Loucy (cell line): ENCODE measurements around the gene BMERB1.

Experiments
- H2AFZ ChIP-seq: fragments of 200-600 bp; sonication (generic); 2 replicates; pipeline ENCODE4 v1.6.0; 2016; ENCODE audit warnings: antibody characterized with exemption, mild to moderate bottlenecking, low read length, moderate library complexity
- H3F3A ChIP-seq: fragments of 200-600 bp; 2 replicates; pipeline ENCODE4 v1.6.0; 2016; ENCODE audit warnings: antibody characterized with exemption, low read depth, mild to moderate bottlenecking
- H3K27me3 ChIP-seq: fragments of 200-600 bp; sonication (generic); 2 replicates; pipeline ENCODE4 v1.6.1; 2014; ENCODE audit warnings: low read length, mild to moderate bottlenecking; ENCODE audit not compliant: insufficient read depth, poor library complexity, severe bottlenecking
- H3K36me3 ChIP-seq: fragments of 200-600 bp; sonication (generic); 2 replicates; pipeline ENCODE4 v1.6.1; 2016; ENCODE audit warnings: low read length; ENCODE audit not compliant: insufficient read depth
- H3K4me1 ChIP-seq: fragments of 200-600 bp; sonication (generic); 2 replicates; pipeline ENCODE4 v1.5.1; 2014; ENCODE audit warnings: low read length, mild to moderate bottlenecking; ENCODE audit not compliant: insufficient read depth, poor library complexity, severe bottlenecking
- H3K4me2 ChIP-seq: fragments of 200-600 bp; sonication (generic); 2 replicates; pipeline ENCODE4 v1.6.0; 2014; ENCODE audit warnings: antibody characterized with exemption, low read length, low read depth, mild to moderate bottlenecking; ENCODE audit not compliant: poor library complexity, severe bottlenecking
- H3K4me3 ChIP-seq: fragments of 200-600 bp; sonication (generic); 2 replicates; pipeline ENCODE4 v1.5.1; 2014; ENCODE audit warnings: low read length, mild to moderate bottlenecking, mixed read lengths; ENCODE audit not compliant: poor library complexity, severe bottlenecking
- H3K79me2 ChIP-seq: fragments of 200-600 bp; sonication (generic); 2 replicates; pipeline ENCODE4 v1.6.1; 2014; ENCODE audit warnings: low read length; ENCODE audit not compliant: insufficient read depth
- H3K9ac ChIP-seq: fragments of 200-600 bp; sonication (generic); 2 replicates; pipeline ENCODE4 v1.6.0; 2014; ENCODE audit warnings: mild to moderate bottlenecking, low read depth, low read length, moderate library complexity; ENCODE audit not compliant: poor library complexity, severe bottlenecking
- H3K9me2 ChIP-seq: fragments of 200-600 bp; sonication (generic); replicated peaks from 2 replicates; pipeline ENCODE4 v1.6.1; 2016; ENCODE audit warnings: low read depth, low read length, mixed read lengths
- H3K9me3 ChIP-seq: fragments of 200-600 bp; sonication (generic); 2 replicates; pipeline ENCODE4 v1.6.1; 2014; ENCODE audit warnings: mild to moderate bottlenecking, antibody characterized with exemption, low read length, low read depth; ENCODE audit not compliant: insufficient read depth
- H4K20me1 ChIP-seq: fragments of 200-600 bp; sonication (generic); 2 replicates; pipeline ENCODE4 v1.6.0; 2014; ENCODE audit warnings: antibody characterized with exemption, low read length, mild to moderate bottlenecking; ENCODE audit not compliant: insufficient read depth, poor library complexity, severe bottlenecking
- EZH2phosphoT487 ChIP-seq: fragments of 200-600 bp; IDR thresholded peaks from 2 replicates; pipeline ENCODE4 v1.6.1; 2018; ENCODE audit warnings: antibody characterized with exemption, mild to moderate bottlenecking, moderate library complexity, borderline replicate concordance
- TF ChIP-seq, protein P1 (sequence below): fragments of 200-600 bp; sonication (generic); conservative IDR thresholded peaks from 2 replicates; pipeline ENCODE4 v1.5.1; 2014; ENCODE audit warnings: mild to moderate bottlenecking, antibody characterized with exemption, low read length

Gene BMERB1

GRCh38 chr16:15601212-15601879, 167.0 kb downstream of the BMERB1 start:
- Histone ChIP-seq H3K4me1 (no peaks in the 10 kb centered on the region), H3K27me3 (no peaks in the 10 kb centered on the region), H2AFZ (no peak overlapping the region), H3K9me3 (no peaks in the 10 kb centered on the region), H3K9me2 (no peaks in the 10 kb centered on the region), H3K9ac (no peak overlapping the region), H3K79me2 (no peaks in the 10 kb centered on the region), H3K36me3 (peaks cover 47% of the 10 kb centered on the region; the same call in 1 of the 2 replicates), H4K20me1 (no peaks in the 10 kb centered on the region), H3K4me3 (no peak overlapping the region), H3F3A (no peaks in the 10 kb centered on the region), H3K4me2 (no peak overlapping the region)
- no peak for TF ChIP-seq EZH2phosphoT487
- TF ChIP-seq, protein P1, sequence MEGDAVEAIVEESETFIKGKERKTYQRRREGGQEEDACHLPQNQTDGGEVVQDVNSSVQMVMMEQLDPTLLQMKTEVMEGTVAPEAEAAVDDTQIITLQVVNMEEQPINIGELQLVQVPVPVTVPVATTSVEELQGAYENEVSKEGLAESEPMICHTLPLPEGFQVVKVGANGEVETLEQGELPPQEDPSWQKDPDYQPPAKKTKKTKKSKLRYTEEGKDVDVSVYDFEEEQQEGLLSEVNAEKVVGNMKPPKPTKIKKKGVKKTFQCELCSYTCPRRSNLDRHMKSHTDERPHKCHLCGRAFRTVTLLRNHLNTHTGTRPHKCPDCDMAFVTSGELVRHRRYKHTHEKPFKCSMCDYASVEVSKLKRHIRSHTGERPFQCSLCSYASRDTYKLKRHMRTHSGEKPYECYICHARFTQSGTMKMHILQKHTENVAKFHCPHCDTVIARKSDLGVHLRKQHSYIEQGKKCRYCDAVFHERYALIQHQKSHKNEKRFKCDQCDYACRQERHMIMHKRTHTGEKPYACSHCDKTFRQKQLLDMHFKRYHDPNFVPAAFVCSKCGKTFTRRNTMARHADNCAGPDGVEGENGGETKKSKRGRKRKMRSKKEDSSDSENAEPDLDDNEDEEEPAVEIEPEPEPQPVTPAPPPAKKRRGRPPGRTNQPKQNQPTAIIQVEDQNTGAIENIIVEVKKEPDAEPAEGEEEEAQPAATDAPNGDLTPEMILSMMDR, result no peak

GRCh38 chr16:15602285-15603044, 168.1 kb downstream of the BMERB1 start:
- H3K4me1 ChIP-seq, result no peaks in the 10 kb centered on the region
- H3K9me2 ChIP-seq, result no peaks in the 10 kb centered on the region
- no peaks in the 10 kb centered on the region for H3K79me2 ChIP-seq
- no peaks in the 10 kb centered on the region for H3K27me3 ChIP-seq
- no peak overlapping the region for H2AFZ ChIP-seq
- no peak overlapping the region for H3K4me2 ChIP-seq
- H3F3A ChIP-seq, result no peaks in the 10 kb centered on the region
- no peaks in the 10 kb centered on the region for H3K9me3 ChIP-seq
- no peak for TF ChIP-seq EZH2phosphoT487
- TF ChIP-seq, protein P1, result no peak
- H4K20me1 ChIP-seq, result no peaks in the 10 kb centered on the region
- H3K4me3 ChIP-seq, result no peak overlapping the region
- H3K9ac ChIP-seq, result no peak overlapping the region
- H3K36me3 ChIP-seq, result peaks cover 47% of the 10 kb centered on the region; the same call in 1 of the 2 replicates

DNA sequence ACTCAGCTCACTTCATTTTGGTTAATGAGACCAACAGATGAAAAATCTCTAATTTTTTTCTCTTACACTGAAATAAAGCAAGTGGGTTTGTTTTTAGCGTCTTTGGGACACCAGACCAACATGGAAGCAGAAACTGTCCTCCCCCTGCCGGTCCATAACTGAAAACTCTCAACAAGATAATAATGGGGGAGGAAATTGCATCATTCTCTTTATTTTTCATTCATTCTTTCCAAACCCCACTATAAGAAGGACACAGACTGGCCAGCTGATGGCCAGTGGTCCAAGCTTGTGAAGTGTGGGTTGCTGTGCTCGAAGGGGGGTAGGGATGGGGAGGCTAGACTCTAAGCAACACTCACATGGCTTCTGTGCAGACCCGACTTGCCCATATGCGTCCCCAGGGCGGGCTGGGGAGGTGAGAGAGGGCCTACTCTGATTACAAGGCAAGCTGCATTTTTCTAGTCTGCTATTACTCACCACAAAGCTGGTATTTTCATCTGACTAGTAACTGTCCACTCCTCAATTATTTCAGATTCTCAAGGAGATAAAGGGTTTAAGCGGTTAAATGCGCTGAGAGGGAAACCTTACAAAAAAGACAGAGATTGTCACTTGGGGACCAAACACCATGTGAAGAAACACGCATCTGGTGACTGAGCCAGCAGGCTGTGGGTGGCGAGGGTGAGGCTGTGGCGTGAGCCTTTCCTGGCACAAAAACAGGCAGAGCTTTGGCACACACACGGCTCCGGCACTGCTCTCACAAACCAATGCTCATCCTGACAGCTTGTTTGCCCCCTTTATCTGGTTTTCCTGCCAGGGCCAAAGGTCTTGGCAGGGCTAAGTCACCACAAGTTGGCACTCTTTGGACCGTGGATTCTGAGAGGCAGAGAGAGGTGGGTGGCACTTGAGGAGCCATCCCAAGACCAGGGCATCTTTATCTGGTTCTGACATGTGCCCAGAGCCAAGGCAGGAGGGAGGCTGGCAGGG, 170.4 kb downstream of the BMERB1 start:
- no peaks in the 10 kb centered on the region for H3K27me3 ChIP-seq
- TF ChIP-seq EZH2phosphoT487, result no peak
- TF ChIP-seq, protein P1, result no peak
- no peaks in the 10 kb centered on the region for H3K9me2 ChIP-seq
- no peaks in the 10 kb centered on the region for H4K20me1 ChIP-seq
- no peaks in the 10 kb centered on the region for H3K79me2 ChIP-seq
- H3K9me3 ChIP-seq, result no peaks in the 10 kb centered on the region
- H3K9ac ChIP-seq, result no peak overlapping the region
- no peak overlapping the region for H2AFZ ChIP-seq
- H3K4me1 ChIP-seq, result no peaks in the 10 kb centered on the region
- no peaks in the 10 kb centered on the region for H3F3A ChIP-seq
- H3K4me3 ChIP-seq, result no peak overlapping the region
- no peak overlapping the region for H3K4me2 ChIP-seq
- peaks cover 42% of the 10 kb centered on the region; the same call in 1 of the 2 replicates for H3K36me3 ChIP-seq
